Mesendoderm (in vitro differentiated cells): ENCODE data around the gene NPM1.

Source experiments
- DNase-seq: peaks from one replicate; pipeline ENCODE4 v3.0.0; 2013
- H2AK5ac ChIP-seq: 2 replicates; pipeline ENCODE4 v1.6.1; 2013; ENCODE audit warnings: low read length, inconsistent platforms
- H2BK120ac ChIP-seq: 2 replicates; pipeline ENCODE4 v1.6.1; 2013; ENCODE audit warnings: low read depth, mild to moderate bottlenecking, low read length, moderate library complexity, mixed read lengths
- H2BK15ac ChIP-seq: replicated peaks from 2 replicates; pipeline ENCODE4 v1.6.1; 2013; ENCODE audit warnings: low read depth, mild to moderate bottlenecking, moderate library complexity
- H2BK5ac ChIP-seq: 2 replicates; pipeline ENCODE4 v1.6.1; 2013; ENCODE audit warnings: low read length, inconsistent platforms
- H3K18ac ChIP-seq: 2 replicates; pipeline ENCODE4 v1.6.1; 2013; ENCODE audit warnings: mild to moderate bottlenecking, low read length, mixed read lengths
- H3K23ac ChIP-seq: one replicate; pipeline ENCODE4 v1.6.1; 2013; ENCODE audit warnings: low read length
- H3K27ac ChIP-seq: 2 replicates; pipeline ENCODE4 v1.5.1; 2013; ENCODE audit warnings: low read depth, mild to moderate bottlenecking, inconsistent platforms, low read length, moderate library complexity
- H3K27me3 ChIP-seq: 2 replicates; pipeline ENCODE4 v1.6.1; 2013; ENCODE audit warnings: low read length, control low read depth, mild to moderate bottlenecking, inconsistent platforms; ENCODE audit not compliant: insufficient read depth, poor library complexity
- H3K36me3 ChIP-seq: 2 replicates; pipeline ENCODE4 v1.6.1; 2013; ENCODE audit warnings: low read length, inconsistent platforms; ENCODE audit not compliant: control insufficient read depth, insufficient read depth
- H3K4ac ChIP-seq: one replicate; pipeline ENCODE4 v1.6.1; 2013; ENCODE audit warnings: low read depth, mild to moderate bottlenecking, low read length, moderate library complexity
- H3K4me1 ChIP-seq: 2 replicates; pipeline ENCODE4 v1.6.1; 2013; ENCODE audit warnings: low read depth, low read length, inconsistent platforms; ENCODE audit not compliant: control insufficient read depth
- H3K4me2 ChIP-seq: 2 replicates; pipeline ENCODE4 v1.6.1; 2013; ENCODE audit warnings: low read length
- H3K4me3 ChIP-seq: 2 replicates; pipeline ENCODE4 v1.5.1; 2013; ENCODE audit warnings: mild to moderate bottlenecking, low read length
- H3K56ac ChIP-seq: one replicate; pipeline ENCODE4 v1.6.1; 2013; ENCODE audit warnings: low read length
- H3K79me1 ChIP-seq: 2 replicates; pipeline ENCODE4 v1.6.1; 2013; ENCODE audit warnings: low read length, inconsistent platforms
- H3K79me2 ChIP-seq: 2 replicates; pipeline ENCODE4 v1.6.1; 2013; ENCODE audit warnings: mild to moderate bottlenecking, low read length; ENCODE audit not compliant: control insufficient read depth, insufficient read depth
- H3K9ac ChIP-seq: 2 replicates; pipeline ENCODE4 v1.6.1; 2013; ENCODE audit warnings: low read length, inconsistent platforms
- H4K5ac ChIP-seq: one replicate; pipeline ENCODE4 v1.6.1; 2013; ENCODE audit warnings: low read length
- H4K8ac ChIP-seq: one replicate; pipeline ENCODE4 v1.6.1; 2013; ENCODE audit warnings: low read depth, mild to moderate bottlenecking, control low read depth, low read length, moderate library complexity
- WGBS: extraction: QIAGEN DNeasy Blood & Tissue Kit; methylation state at CpG from one replicate; pipeline ENCODE4 v1.1.7; 2013; ENCODE audit warnings: low lambda C conversion rate, missing lambda C conversion rate; ENCODE audit not compliant: insufficient coverage; ENCODE audit errors: extremely low coverage; 5-methylcytosine and 5-hydroxymethylcytosine counted together

NPM1 gene

DNA sequence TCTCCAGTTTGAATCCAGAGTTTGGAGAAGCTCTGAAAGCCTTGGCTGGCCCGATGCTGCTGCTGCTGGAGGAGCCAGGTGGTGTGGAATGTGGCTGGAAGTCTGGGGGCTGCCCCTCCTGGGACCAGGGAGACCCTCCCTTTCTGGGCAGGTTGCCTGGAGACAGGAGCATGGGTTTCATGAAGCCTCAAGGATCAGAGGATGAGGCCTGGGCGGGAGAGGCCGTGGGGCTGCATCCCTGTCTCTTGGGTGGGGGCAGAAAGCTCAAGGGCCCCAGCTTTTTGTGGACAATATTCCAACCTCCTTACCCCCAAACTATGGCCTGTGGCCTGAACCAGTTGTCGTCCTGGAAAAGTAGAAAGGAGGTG is 41.9 kb downstream of the NPM1 start:
- no peak overlapping the region for H2BK15ac ChIP-seq
- H3K79me1 ChIP-seq, result no peaks in the 10 kb centered on the region
- H2BK120ac ChIP-seq, result no peak overlapping the region
- H3K27me3 ChIP-seq, result no peaks in the 10 kb centered on the region
- WGBS, result no CpG with 5 or more reads among the region's 4 CpGs
- H3K36me3 ChIP-seq, result no peaks in the 10 kb centered on the region
- no peaks in the 10 kb centered on the region for H3K4me1 ChIP-seq
- no peak overlapping the region for H3K56ac ChIP-seq
- H2BK5ac ChIP-seq, result no peak overlapping the region
- no peak overlapping the region for H4K5ac ChIP-seq
- H3K4ac ChIP-seq, result no peak overlapping the region
- no peak overlapping the region for H3K4me2 ChIP-seq
- no peak overlapping the region for H3K9ac ChIP-seq
- H3K27ac ChIP-seq, result no peak overlapping the region
- no peak overlapping the region for H2AK5ac ChIP-seq
- H3K4me3 ChIP-seq, result no peak overlapping the region
- H3K23ac ChIP-seq, result no peak overlapping the region
- no peak overlapping the region for H4K8ac ChIP-seq
- H3K79me2 ChIP-seq, result no peaks in the 10 kb centered on the region
- no peak overlapping the region for H3K18ac ChIP-seq
- no peak for DNase-seq

- H2BK5ac ChIP-seq, result no peak overlapping the region
Observed at GRCh38 chr5:171431251-171431777, 43.7 kb downstream of the NPM1 start.

GRCh38 chr5:171432076-171432475 is 44.4 kb downstream of the NPM1 start:
- Histone ChIP-seq H3K27me3 (no peaks in the 10 kb centered on the region), H3K4me1 (no peaks in the 10 kb centered on the region), H3K4ac (no peak overlapping the region), H2BK15ac (no peak overlapping the region), H3K18ac (no peak overlapping the region), H3K4me2 (no peak overlapping the region), H3K27ac (no peak overlapping the region), H2BK120ac (no peak overlapping the region), H3K79me1 (no peaks in the 10 kb centered on the region), H3K9ac (no peak overlapping the region), H4K8ac (no peak overlapping the region), H2AK5ac (no peak overlapping the region), H3K79me2 (no peaks in the 10 kb centered on the region), H3K56ac (no peak overlapping the region), H4K5ac (no peak overlapping the region), H3K23ac (no peak overlapping the region), H3K4me3 (no peak overlapping the region), H3K36me3 (no peaks in the 10 kb centered on the region), H2BK5ac (no peak overlapping the region)
- no peak for DNase-seq
- no CpG with 5 or more reads among the region's 8 CpGs for WGBS

More at GRCh38 chr5:171431251-171431777, 43.7 kb downstream of the NPM1 start:
- no peak overlapping the region for H2AK5ac ChIP-seq
- no peak overlapping the region for H3K23ac ChIP-seq
- no peak overlapping the region for H3K4me2 ChIP-seq
- no peak overlapping the region for H3K4ac ChIP-seq
- no peak overlapping the region for H3K56ac ChIP-seq
- H3K4me3 ChIP-seq, result no peak overlapping the region
- DNase-seq, result no peak
- H4K5ac ChIP-seq, result no peak overlapping the region
- no peaks in the 10 kb centered on the region for H3K79me2 ChIP-seq
- no peak overlapping the region for H3K18ac ChIP-seq
- no CpG with 5 or more reads among the region's 7 CpGs for WGBS
- no peaks in the 10 kb centered on the region for H3K36me3 ChIP-seq
- no peak overlapping the region for H3K27ac ChIP-seq
- H3K79me1 ChIP-seq, result no peaks in the 10 kb centered on the region
- no peak overlapping the region for H3K9ac ChIP-seq
- no peak overlapping the region for H2BK15ac ChIP-seq
- no peaks in the 10 kb centered on the region for H3K4me1 ChIP-seq
- no peak overlapping the region for H2BK120ac ChIP-seq
- no peak overlapping the region for H4K8ac ChIP-seq
- no peaks in the 10 kb centered on the region for H3K27me3 ChIP-seq

DNA sequence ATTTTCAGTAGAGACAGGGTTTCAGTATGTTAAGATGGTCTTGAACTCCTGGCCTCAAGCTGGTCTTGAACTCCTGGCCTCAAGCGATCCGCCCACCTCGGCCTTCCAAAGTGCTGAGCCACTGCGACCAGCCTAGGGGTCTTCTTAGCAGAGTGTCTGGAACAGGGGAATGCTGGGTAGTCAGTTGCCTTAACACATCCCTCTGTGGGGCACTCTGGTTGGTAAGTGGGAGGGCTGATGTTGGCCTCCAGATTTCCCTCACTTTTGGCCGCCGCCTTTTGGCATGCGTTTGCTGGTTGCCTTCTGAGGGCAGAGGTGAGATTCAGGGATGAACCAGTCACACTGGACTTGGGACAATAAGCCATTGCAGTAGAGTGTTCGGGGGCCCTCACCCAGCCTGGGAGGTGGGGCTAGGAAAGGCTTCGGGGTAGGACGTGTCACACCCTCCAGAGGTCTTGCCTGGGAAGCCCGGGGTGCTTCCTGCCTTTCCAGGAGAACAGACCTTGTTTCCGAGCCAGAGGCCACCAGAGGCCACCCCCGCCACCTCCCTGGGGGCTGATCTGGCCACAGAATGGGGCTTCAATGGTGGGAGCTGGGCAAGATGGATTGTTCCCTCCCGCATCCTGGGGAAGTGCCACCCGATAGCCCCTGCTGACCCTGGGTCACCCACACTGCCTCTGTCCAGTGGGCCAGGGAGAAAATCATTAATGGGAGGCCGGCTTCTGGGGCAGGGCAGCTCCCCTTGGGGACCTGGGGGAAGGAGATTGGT is 45.1 kb downstream of the NPM1 start:
- Histone ChIP-seq H3K27ac (no peak overlapping the region), H3K4me2 (no peak overlapping the region), H3K56ac (no peak overlapping the region), H2BK120ac (no peak overlapping the region), H3K79me1 (no peaks in the 10 kb centered on the region), H3K4me3 (no peak overlapping the region), H2AK5ac (no peak overlapping the region), H2BK15ac (no peak overlapping the region), H3K23ac (no peak overlapping the region), H4K8ac (no peak overlapping the region), H3K4ac (no peak overlapping the region), H3K4me1 (peaks cover 4% of the 10 kb centered on the region), H2BK5ac (no peak overlapping the region), H3K36me3 (no peaks in the 10 kb centered on the region), H4K5ac (no peak overlapping the region), H3K79me2 (no peaks in the 10 kb centered on the region), H3K9ac (no peak overlapping the region), H3K18ac (no peak overlapping the region), H3K27me3 (no peaks in the 10 kb centered on the region)
- no peak for DNase-seq
- WGBS, result no CpG with 5 or more reads among the region's 16 CpGs

DNA sequence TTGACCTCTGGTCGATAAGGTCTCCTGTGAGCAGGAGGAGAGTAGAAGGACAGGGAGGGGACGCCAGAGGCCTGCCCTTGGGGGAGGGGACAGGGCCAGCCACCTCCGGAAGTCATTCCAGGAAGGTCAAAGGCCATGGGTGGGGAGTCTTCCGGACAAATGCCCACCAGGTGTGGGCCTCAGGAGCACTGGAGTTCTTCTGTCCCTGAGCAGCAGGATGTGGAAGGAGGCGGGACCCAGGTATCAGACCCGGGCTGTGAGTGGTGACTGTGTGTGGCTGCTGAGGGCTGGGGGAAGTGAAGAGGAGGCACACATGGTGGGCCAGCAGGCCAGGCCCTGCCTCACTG is 45.7 kb downstream of the NPM1 start:
- H3K4me3 ChIP-seq, result no peak overlapping the region
- H3K36me3 ChIP-seq, result no peaks in the 10 kb centered on the region
- H3K4ac ChIP-seq, result no peak overlapping the region
- no peak overlapping the region for H3K56ac ChIP-seq
- no peak overlapping the region for H4K8ac ChIP-seq
- no peak overlapping the region for H2BK120ac ChIP-seq
- H2BK5ac ChIP-seq, result no peak overlapping the region
- H3K4me1 ChIP-seq, result peaks cover 4% of the 10 kb centered on the region
- DNase-seq, result no peak
- H2BK15ac ChIP-seq, result no peak overlapping the region
- no peak overlapping the region for H2AK5ac ChIP-seq
- H4K5ac ChIP-seq, result no peak overlapping the region
- no peak overlapping the region for H3K9ac ChIP-seq
- WGBS, result no CpG with 5 or more reads among the region's 6 CpGs
- H3K27me3 ChIP-seq, result no peaks in the 10 kb centered on the region
- no peaks in the 10 kb centered on the region for H3K79me1 ChIP-seq
- no peak overlapping the region for H3K27ac ChIP-seq
- H3K23ac ChIP-seq, result no peak overlapping the region
- H3K4me2 ChIP-seq, result no peak overlapping the region
- H3K79me2 ChIP-seq, result no peaks in the 10 kb centered on the region
- no peak overlapping the region for H3K18ac ChIP-seq
